HepG2 (cell line): ENCODE results near the gene SRC. TPM values are rescaled to one million over a fixed set of nuclear protein-coding genes. Genes with fewer than 3 reads are reported as not detected.

Source experiments
- ARNT2 ChIP-seq: sonication (generic); formaldehyde crosslinking; IDR thresholded peaks from 2 replicates; pipeline ENCODE4 v1.8.0; 2022; ENCODE audit warnings: mild to moderate bottlenecking, low read depth, missing genetic modification reagents, moderate library complexity
- DNMT3B ChIP-seq: conservative IDR thresholded peaks from 2 replicates; pipeline ENCODE4 v1.6.1; 2016; ENCODE audit warnings: missing biosample characterization, control low read depth
- ETV5 ChIP-seq: IDR thresholded peaks from 2 replicates; pipeline ENCODE4 v1.6.1; 2018; ENCODE audit warnings: missing biosample characterization, missing genetic modification reagents, inconsistent platforms, borderline replicate concordance
- HES4 ChIP-seq: sonication (generic); formaldehyde crosslinking; IDR thresholded peaks from 2 replicates; pipeline ENCODE4 v1.9.0; 2021; ENCODE audit warnings: mild to moderate bottlenecking, missing genetic modification reagents, borderline replicate concordance
- HNRNPH1 ChIP-seq: fragments of 200-400 bp; formaldehyde crosslinking; optimal IDR thresholded peaks from 2 replicates; pipeline ENCODE3; 2017; ENCODE audit warnings: mild to moderate bottlenecking, low read depth, low read length
- HNRNPK ChIP-seq: fragments of 200-400 bp; formaldehyde crosslinking; IDR thresholded peaks from 2 replicates; pipeline ENCODE4 v1.6.1; 2018; ENCODE audit warnings: low read length, low read depth, moderate library complexity, mild to moderate bottlenecking; ENCODE audit not compliant: poor library complexity, severe bottlenecking
- KLF9 ChIP-seq: IDR thresholded peaks from 2 replicates; pipeline ENCODE4 v1.6.1; 2016; ENCODE audit warnings: low read depth
- MED8 ChIP-seq: sonication (generic); formaldehyde crosslinking; IDR thresholded peaks from 2 replicates; pipeline ENCODE4 v1.8.1; 2023; ENCODE audit warnings: mild to moderate bottlenecking, missing genetic modification reagents; ENCODE audit not compliant: insufficient replicate concordance
- MZF1 ChIP-seq: sonication (generic); formaldehyde crosslinking; IDR thresholded peaks from 2 replicates; pipeline ENCODE4 v1.8.1; 2023; ENCODE audit warnings: mild to moderate bottlenecking, missing genetic modification reagents, borderline replicate concordance
- PAX8 ChIP-seq: sonication (generic); formaldehyde crosslinking; IDR thresholded peaks from 2 replicates; pipeline ENCODE4 v1.8.0; 2022; ENCODE audit warnings: mild to moderate bottlenecking, missing genetic modification reagents, borderline replicate concordance
- PCBP1 ChIP-seq: fragments of 200-400 bp; formaldehyde crosslinking; IDR thresholded peaks from 2 replicates; pipeline ENCODE4 v1.6.1; 2017; ENCODE audit warnings: mild to moderate bottlenecking, low read depth, low read length, borderline replicate concordance
- PHB2 ChIP-seq: fragments of 450-650 bp; IDR thresholded peaks from 2 replicates; pipeline ENCODE4 v1.6.1; 2018; ENCODE audit not compliant: partially characterized antibody
- PHF20 ChIP-seq: sonication (generic); formaldehyde crosslinking; IDR thresholded peaks from 2 replicates; pipeline ENCODE4 v1.5.0; 2020; ENCODE audit warnings: mild to moderate bottlenecking, missing genetic modification reagents
- ZNF296 ChIP-seq: sonication (generic); formaldehyde crosslinking; conservative IDR thresholded peaks from 2 replicates; pipeline ENCODE4 v1.5.0; 2020; ENCODE audit warnings: mild to moderate bottlenecking, missing genetic modification reagents
- ZNF33B ChIP-seq: sonication (generic); formaldehyde crosslinking; IDR thresholded peaks from 2 replicates; pipeline ENCODE4 v1.5.1; 2020; ENCODE audit warnings: mild to moderate bottlenecking, missing genetic modification reagents
- ZZZ3 ChIP-seq: sonication (generic); formaldehyde crosslinking; IDR thresholded peaks from 2 replicates; pipeline ENCODE4 v1.4.0; 2020; ENCODE audit warnings: missing genetic modification reagents, mild to moderate bottlenecking, borderline replicate concordance
- polyA plus RNA-seq, 8 experiments: library from polyadenylated mRNA; depleted of rRNA in 3 of 8; stranded (reverse) in 7 of 8; unstranded in 1 of 8; fragments of >200 nt; fragmentation: Illumina TruSeq in 4 of 8; extraction: Trizol in 4 of 8; gene quantifications; 2 replicates each; pipeline versions ENCODE4 v1.2.1 to v1.2.3, GENCODE V29; 2011 to 2016; ENCODE audit warnings: low read depth in 4 of 8, missing spikeins in 1 of 8, mixed read lengths in 1 of 8; ENCODE audit not compliant: insufficient read depth in 1 of 8
- total RNA-seq, 5 experiments: library from RNA; depleted of rRNA; stranded (reverse); fragments of >200 nt; fragmentation: Illumina TruSeq; extraction: Trizol; gene quantifications; 2 replicates each; pipeline ENCODE4 v1.2.3, GENCODE V29; 2016; ENCODE audit warnings: low read depth in 1 of 5
- TF ChIP-seq, protein P1 (sequence below): sonication (generic); formaldehyde crosslinking; IDR thresholded peaks from 2 replicates; pipeline ENCODE4 v1.4.0; 2020; ENCODE audit warnings: missing genetic modification reagents
- TF ChIP-seq, protein P2 (sequence below): conservative IDR thresholded peaks from 2 replicates; pipeline ENCODE4 v1.6.1; 2018; ENCODE audit warnings: missing genetic modification reagents
- TF ChIP-seq, protein P3 (sequence below): sonication (generic); formaldehyde crosslinking; IDR thresholded peaks from 2 replicates; pipeline ENCODE4 v1.8.0; 2022; ENCODE audit warnings: missing genetic modification reagents, low read depth, mild to moderate bottlenecking, borderline replicate concordance
- TF ChIP-seq, protein P4 (sequence below): sonication (generic); IDR thresholded peaks from 2 replicates; pipeline ENCODE4 v1.6.1; 2016; ENCODE audit warnings: low read depth, borderline replicate concordance
- TF ChIP-seq, protein P5 (sequence below): sonication (generic); formaldehyde crosslinking; IDR thresholded peaks from 2 replicates; pipeline ENCODE4 v1.8.0; 2022; ENCODE audit warnings: low read depth, missing genetic modification reagents
- TF ChIP-seq, protein P6 (sequence below): sonication (generic); formaldehyde crosslinking; IDR thresholded peaks from 2 replicates; pipeline ENCODE4 v1.4.0; 2020; ENCODE audit warnings: mild to moderate bottlenecking, missing genetic modification reagents

Gene SRC
- total and polyA plus RNA-seq, 2 of the 13 experiments (the other 11 are each of a cell fraction or from before 2014, with no cell fraction given) = 54.7 to 192 TPM

DNA sequence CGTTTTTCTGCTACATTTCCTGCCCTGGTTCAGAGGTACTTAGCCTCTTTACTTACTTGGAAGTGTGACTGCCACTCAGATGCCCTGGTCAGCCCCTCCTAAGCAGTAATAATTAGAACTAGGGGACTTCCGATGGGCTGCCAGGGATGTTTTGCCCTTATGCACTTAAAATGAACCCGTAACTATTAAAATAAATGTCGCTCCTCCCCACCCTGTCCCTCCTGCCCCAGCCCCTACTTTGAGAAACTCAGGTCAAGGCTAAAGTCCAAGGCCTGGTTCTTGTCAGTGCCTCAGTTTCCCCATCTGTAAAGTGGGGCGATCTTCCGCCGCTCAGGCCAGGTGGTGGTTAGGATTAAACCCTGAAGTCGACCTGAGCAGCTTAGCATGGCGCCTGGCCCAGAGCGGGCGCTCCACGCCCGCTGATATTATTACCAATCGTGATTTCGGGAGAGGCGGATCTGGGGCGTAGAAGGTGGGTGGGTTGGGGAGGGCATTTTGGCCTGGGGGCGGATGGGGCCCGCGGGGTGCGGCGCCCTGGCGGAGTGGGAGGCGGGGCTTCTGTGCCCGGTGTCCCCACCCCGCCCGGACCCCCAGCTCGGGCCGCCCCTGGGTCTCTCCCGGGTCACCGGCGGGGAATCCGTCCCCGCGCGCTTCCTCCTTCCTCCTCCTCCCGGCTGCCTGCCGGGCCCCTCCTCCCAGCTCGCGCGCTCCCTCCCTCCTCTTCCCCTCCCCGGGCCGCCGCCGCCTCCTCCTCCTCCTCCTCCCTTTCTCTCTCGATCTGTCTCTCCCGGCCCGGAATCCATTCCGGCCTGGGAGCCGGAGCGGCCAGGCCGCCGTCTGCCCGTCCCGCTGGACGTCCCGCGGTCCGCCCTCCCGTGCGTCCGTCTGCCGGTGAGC, at the start of gene SRC (continued):
- TF ChIP-seq, protein P1, sequence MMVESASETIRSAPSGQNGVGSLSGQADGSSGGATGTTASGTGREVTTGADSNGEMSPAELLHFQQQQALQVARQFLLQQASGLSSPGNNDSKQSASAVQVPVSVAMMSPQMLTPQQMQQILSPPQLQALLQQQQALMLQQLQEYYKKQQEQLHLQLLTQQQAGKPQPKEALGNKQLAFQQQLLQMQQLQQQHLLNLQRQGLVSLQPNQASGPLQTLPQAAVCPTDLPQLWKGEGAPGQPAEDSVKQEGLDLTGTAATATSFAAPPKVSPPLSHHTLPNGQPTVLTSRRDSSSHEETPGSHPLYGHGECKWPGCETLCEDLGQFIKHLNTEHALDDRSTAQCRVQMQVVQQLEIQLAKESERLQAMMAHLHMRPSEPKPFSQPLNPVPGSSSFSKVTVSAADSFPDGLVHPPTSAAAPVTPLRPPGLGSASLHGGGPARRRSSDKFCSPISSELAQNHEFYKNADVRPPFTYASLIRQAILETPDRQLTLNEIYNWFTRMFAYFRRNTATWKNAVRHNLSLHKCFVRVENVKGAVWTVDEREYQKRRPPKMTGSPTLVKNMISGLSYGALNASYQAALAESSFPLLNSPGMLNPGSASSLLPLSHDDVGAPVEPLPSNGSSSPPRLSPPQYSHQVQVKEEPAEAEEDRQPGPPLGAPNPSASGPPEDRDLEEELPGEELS (CRISPR knock-in tag) = peak; percentile 47; the same call in 1 of the 2 replicates
- TF ChIP-seq HNRNPK = peak; percentile 93
- TF ChIP-seq ZNF33B (CRISPR knock-in tag) = no peak
- TF ChIP-seq MZF1 (CRISPR knock-in tag) = 0 out of 2 replicates have a peak, but pooled peaks have one; percentile 48
- TF ChIP-seq HES4 (CRISPR knock-in tag) = peak; percentile 67; the same call in 1 of the 2 replicates
- TF ChIP-seq KLF9 (CRISPR knock-in tag) = no peak
- TF ChIP-seq, protein P2, sequence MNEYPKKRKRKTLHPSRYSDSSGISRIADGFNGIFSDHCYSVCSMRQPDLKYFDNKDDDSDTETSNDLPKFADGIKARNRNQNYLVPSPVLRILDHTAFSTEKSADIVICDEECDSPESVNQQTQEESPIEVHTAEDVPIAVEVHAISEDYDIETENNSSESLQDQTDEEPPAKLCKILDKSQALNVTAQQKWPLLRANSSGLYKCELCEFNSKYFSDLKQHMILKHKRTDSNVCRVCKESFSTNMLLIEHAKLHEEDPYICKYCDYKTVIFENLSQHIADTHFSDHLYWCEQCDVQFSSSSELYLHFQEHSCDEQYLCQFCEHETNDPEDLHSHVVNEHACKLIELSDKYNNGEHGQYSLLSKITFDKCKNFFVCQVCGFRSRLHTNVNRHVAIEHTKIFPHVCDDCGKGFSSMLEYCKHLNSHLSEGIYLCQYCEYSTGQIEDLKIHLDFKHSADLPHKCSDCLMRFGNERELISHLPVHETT = peak; percentile 88; the same call in 1 of the 2 replicates
- TF ChIP-seq ETV5 (CRISPR knock-in tag) = peak; percentile 66
- TF ChIP-seq PHF20 (CRISPR knock-in tag) = 0 out of 2 replicates have a peak, but pooled peaks have one; percentile 24
- TF ChIP-seq PHB2 = no peak
- peak; percentile 79; the same call in 1 of the 2 replicates for TF ChIP-seq ZNF296 (CRISPR knock-in tag)
- TF ChIP-seq, protein P3, sequence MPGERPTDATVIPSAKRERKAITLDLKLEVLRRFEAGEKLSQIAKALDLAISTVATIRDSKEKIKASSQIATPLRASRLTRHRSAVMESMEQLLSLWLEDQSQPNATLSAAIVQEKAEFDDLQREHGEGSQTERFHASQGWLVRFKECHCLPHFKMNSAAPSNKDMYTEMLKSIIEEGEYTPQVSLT (CRISPR knock-in tag) = no peak
- TF ChIP-seq DNMT3B (CRISPR knock-in tag) = peak; percentile 54; the same call in 1 of the 2 replicates
- no peak for TF ChIP-seq PAX8 (CRISPR knock-in tag)
- TF ChIP-seq, protein P4, sequence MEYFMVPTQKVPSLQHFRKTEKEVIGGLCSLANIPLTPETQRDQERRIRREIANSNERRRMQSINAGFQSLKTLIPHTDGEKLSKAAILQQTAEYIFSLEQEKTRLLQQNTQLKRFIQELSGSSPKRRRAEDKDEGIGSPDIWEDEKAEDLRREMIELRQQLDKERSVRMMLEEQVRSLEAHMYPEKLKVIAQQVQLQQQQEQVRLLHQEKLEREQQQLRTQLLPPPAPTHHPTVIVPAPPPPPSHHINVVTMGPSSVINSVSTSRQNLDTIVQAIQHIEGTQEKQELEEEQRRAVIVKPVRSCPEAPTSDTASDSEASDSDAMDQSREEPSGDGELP = peak; percentile 24; the same call in 1 of the 2 replicates
- TF ChIP-seq, protein P5, sequence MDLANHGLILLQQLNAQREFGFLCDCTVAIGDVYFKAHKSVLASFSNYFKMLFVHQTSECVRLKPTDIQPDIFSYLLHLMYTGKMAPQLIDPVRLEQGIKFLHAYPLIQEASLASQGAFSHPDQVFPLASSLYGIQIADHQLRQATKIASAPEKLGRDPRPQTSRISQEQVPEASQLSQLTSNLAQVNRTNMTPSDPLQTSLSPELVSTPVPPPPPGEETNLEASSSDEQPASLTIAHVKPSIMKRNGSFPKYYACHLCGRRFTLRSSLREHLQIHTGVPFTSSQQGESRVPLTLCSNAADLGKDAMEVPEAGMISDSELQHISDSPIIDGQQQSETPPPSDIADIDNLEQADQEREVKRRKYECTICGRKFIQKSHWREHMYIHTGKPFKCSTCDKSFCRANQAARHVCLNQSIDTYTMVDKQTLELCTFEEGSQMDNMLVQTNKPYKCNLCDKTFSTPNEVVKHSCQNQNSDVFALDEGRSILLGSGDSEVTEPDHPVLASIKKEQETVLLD (CRISPR knock-in tag) = peak; percentile 92
- peak; percentile 65; the same call in 1 of the 2 replicates for TF ChIP-seq PCBP1
- TF ChIP-seq HNRNPH1 = no peak
- TF ChIP-seq, protein P6, sequence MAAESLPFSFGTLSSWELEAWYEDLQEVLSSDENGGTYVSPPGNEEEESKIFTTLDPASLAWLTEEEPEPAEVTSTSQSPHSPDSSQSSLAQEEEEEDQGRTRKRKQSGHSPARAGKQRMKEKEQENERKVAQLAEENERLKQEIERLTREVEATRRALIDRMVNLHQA (CRISPR knock-in tag) = no peak
- TF ChIP-seq ARNT2 (CRISPR knock-in tag) = peak; percentile 44; the same call in 1 of the 2 replicates
- no peak for TF ChIP-seq ZZZ3 (CRISPR knock-in tag)
- TF ChIP-seq MED8 (CRISPR knock-in tag) = peak; percentile 39
